ENCODE measurements around the gene OXCT1.

DNA sequence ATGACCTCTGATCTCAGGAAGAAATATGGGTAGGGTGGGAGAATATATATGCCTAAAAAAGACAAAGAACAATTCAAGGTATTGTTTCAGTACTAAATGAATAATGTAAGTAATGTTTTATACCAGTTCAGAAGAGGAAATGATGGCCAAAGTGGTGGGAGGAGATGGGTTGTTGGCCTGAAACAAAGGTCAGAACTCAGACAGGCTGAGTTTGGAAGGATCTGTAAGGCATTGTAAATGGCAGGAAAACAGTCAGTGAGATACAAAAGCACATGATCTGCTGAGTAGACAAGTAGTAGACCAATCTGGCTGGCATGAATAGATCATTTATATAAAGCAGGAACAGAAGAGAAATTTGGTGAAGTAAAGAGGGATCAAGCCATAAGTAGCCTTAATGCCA, 184.0 kb downstream of the OXCT1 start:
- TF ChIP-seq, protein P1, sequence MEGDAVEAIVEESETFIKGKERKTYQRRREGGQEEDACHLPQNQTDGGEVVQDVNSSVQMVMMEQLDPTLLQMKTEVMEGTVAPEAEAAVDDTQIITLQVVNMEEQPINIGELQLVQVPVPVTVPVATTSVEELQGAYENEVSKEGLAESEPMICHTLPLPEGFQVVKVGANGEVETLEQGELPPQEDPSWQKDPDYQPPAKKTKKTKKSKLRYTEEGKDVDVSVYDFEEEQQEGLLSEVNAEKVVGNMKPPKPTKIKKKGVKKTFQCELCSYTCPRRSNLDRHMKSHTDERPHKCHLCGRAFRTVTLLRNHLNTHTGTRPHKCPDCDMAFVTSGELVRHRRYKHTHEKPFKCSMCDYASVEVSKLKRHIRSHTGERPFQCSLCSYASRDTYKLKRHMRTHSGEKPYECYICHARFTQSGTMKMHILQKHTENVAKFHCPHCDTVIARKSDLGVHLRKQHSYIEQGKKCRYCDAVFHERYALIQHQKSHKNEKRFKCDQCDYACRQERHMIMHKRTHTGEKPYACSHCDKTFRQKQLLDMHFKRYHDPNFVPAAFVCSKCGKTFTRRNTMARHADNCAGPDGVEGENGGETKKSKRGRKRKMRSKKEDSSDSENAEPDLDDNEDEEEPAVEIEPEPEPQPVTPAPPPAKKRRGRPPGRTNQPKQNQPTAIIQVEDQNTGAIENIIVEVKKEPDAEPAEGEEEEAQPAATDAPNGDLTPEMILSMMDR (IDR thresholded peaks at IDR 0.05): no peak
- TF ChIP-seq, protein P2, sequence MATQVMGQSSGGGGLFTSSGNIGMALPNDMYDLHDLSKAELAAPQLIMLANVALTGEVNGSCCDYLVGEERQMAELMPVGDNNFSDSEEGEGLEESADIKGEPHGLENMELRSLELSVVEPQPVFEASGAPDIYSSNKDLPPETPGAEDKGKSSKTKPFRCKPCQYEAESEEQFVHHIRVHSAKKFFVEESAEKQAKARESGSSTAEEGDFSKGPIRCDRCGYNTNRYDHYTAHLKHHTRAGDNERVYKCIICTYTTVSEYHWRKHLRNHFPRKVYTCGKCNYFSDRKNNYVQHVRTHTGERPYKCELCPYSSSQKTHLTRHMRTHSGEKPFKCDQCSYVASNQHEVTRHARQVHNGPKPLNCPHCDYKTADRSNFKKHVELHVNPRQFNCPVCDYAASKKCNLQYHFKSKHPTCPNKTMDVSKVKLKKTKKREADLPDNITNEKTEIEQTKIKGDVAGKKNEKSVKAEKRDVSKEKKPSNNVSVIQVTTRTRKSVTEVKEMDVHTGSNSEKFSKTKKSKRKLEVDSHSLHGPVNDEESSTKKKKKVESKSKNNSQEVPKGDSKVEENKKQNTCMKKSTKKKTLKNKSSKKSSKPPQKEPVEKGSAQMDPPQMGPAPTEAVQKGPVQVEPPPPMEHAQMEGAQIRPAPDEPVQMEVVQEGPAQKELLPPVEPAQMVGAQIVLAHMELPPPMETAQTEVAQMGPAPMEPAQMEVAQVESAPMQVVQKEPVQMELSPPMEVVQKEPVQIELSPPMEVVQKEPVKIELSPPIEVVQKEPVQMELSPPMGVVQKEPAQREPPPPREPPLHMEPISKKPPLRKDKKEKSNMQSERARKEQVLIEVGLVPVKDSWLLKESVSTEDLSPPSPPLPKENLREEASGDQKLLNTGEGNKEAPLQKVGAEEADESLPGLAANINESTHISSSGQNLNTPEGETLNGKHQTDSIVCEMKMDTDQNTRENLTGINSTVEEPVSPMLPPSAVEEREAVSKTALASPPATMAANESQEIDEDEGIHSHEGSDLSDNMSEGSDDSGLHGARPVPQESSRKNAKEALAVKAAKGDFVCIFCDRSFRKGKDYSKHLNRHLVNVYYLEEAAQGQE (IDR thresholded peaks at IDR 0.05): no peak
- no peak for TF ChIP-seq MYC (IDR thresholded peaks at IDR 0.05; ENCODE audit: borderline replicate concordance, low read length)
- TF ChIP-seq CEBPB (IDR thresholded peaks at IDR 0.05): no peak
- TF ChIP-seq, protein P3, sequence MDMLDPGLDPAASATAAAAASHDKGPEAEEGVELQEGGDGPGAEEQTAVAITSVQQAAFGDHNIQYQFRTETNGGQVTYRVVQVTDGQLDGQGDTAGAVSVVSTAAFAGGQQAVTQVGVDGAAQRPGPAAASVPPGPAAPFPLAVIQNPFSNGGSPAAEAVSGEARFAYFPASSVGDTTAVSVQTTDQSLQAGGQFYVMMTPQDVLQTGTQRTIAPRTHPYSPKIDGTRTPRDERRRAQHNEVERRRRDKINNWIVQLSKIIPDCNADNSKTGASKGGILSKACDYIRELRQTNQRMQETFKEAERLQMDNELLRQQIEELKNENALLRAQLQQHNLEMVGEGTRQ (IDR thresholded peaks at IDR 0.05): no peak
- TF ChIP-seq, protein P4, sequence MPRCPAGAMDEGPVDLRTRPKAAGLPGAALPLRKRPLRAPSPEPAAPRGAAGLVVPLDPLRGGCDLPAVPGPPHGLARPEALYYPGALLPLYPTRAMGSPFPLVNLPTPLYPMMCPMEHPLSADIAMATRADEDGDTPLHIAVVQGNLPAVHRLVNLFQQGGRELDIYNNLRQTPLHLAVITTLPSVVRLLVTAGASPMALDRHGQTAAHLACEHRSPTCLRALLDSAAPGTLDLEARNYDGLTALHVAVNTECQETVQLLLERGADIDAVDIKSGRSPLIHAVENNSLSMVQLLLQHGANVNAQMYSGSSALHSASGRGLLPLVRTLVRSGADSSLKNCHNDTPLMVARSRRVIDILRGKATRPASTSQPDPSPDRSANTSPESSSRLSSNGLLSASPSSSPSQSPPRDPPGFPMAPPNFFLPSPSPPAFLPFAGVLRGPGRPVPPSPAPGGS (IDR thresholded peaks at IDR 0.05): no peak
- TF ChIP-seq POLR2A (IDR thresholded peaks at IDR 0.05; ENCODE audit: low read length): no peak
- TF ChIP-seq ZC3H11A (IDR thresholded peaks at IDR 0.05): no peak
- no peak for TF ChIP-seq EP300 (IDR thresholded peaks at IDR 0.05)
- TF ChIP-seq GATA3 (IDR thresholded peaks at IDR 0.05; ENCODE audit: borderline replicate concordance): no peak
